A673 (cell line): ENCODE measurements around the gene CLEC10A. TPM values are rescaled to one million over a fixed set of nuclear protein-coding genes. Genes with fewer than 3 reads are reported as not detected.
"Not testable (repeated sequence)": the region's sequence is repeated elsewhere in the genome, so short reads cannot be mapped to it uniquely, and the experiment has no call there.

Experiments
- BruUV-seq: library from RNA; stranded (reverse); fragments of 400-500 nt; replicated peaks from 2 replicates; lab custom pipeline; 2021; lab: Mats Ljungman, UMichigan
- CTCF ChIA-PET: fragments of 300-600 bp; sonication (Branson Sonifier 250); formaldehyde crosslinking; loops from one replicate; lab custom pipeline; 2022; ENCODE audit warnings: antibody characterized with exemption; lab: Charles Lee
- POLR2A ChIA-PET: fragments of 300-600 bp; sonication (Branson Sonifier 250); formaldehyde crosslinking; loops from one replicate; lab custom pipeline; 2022; ENCODE audit warnings: antibody characterized with exemption; ENCODE audit not compliant: low non-redundant PET; lab: Charles Lee
- DNase-seq: peaks from one replicate; pipeline ENCODE4 v3.0.0-alpha.2; 2015; ENCODE audit warnings: low spot score
- H3K27ac ChIP-seq: fragments of 200-600 bp; sonication (generic); 2 replicates; pipeline ENCODE4 v1.5.1; 2016; ENCODE audit warnings: mixed run types, low read depth, mild to moderate bottlenecking, mixed read lengths, antibody characterized with exemption, low read length; ENCODE audit not compliant: poor library complexity, severe bottlenecking
- H3K27me3 ChIP-seq: fragments of 200-600 bp; sonication (generic); replicated peaks from 2 replicates; pipeline ENCODE4 v1.6.1; 2017; ENCODE audit warnings: mixed run types, low read depth, mild to moderate bottlenecking, mixed read lengths, antibody characterized with exemption, low read length; ENCODE audit not compliant: insufficient read depth, poor library complexity
- H3K36me3 ChIP-seq: fragments of 200-600 bp; sonication (generic); 2 replicates; pipeline ENCODE4 v1.6.1; 2016; ENCODE audit warnings: mixed run types, mild to moderate bottlenecking, mixed read lengths, antibody characterized with exemption, low read length; ENCODE audit not compliant: insufficient read depth, poor library complexity, severe bottlenecking
- H3K4me1 ChIP-seq: fragments of 200-600 bp; sonication (generic); 2 replicates; pipeline ENCODE4 v1.6.1; 2017; ENCODE audit warnings: mixed run types, mild to moderate bottlenecking, mixed read lengths, antibody characterized with exemption, low read length; ENCODE audit not compliant: insufficient read depth, poor library complexity, severe bottlenecking
- H3K4me3 ChIP-seq: fragments of 200-600 bp; sonication (generic); 2 replicates; pipeline ENCODE4 v1.5.1; 2016; ENCODE audit warnings: low read depth, mixed run types, mild to moderate bottlenecking, mixed read lengths, low read length; ENCODE audit not compliant: poor library complexity, severe bottlenecking
- H3K9me3 ChIP-seq: fragments of 200-600 bp; sonication (generic); 2 replicates; pipeline ENCODE4 v1.6.1; 2016; ENCODE audit warnings: mixed run types, low read depth, mild to moderate bottlenecking, mixed read lengths, antibody characterized with exemption, low read length; ENCODE audit not compliant: poor library complexity, severe bottlenecking
- EZH2 ChIP-seq: fragments of 200-600 bp; sonication (generic); IDR thresholded peaks from 2 replicates; pipeline ENCODE4 v1.6.1; 2017; ENCODE audit warnings: borderline replicate concordance, low read depth, mild to moderate bottlenecking, mixed read lengths, antibody characterized with exemption, low read length; ENCODE audit not compliant: poor library complexity, severe bottlenecking
- intact Hi-C: fragments of 100-400 bp; cut with micrococcal nuclease; formaldehyde crosslinking; loops from one replicate; pipeline ENCODE4 v1.10.0; 2022; ENCODE audit not compliant: unreplicated experiment
- total RNA-seq: library from RNA; stranded (reverse); gene quantifications from 2 replicates; pipeline ENCODE4 v1.2.3, GENCODE V29; 2021
- TF ChIP-seq, protein P1 (sequence below): fragments of 300-800, 200-600 bp; sonication (generic); conservative IDR thresholded peaks from 2 replicates; pipeline ENCODE4 v1.5.1; 2017; ENCODE audit warnings: low read depth, mild to moderate bottlenecking, antibody characterized with exemption, low read length, moderate library complexity, mixed read lengths

CLEC10A gene
- total RNA-seq, 1 experiment from 2014 or later: not detected

DNA sequence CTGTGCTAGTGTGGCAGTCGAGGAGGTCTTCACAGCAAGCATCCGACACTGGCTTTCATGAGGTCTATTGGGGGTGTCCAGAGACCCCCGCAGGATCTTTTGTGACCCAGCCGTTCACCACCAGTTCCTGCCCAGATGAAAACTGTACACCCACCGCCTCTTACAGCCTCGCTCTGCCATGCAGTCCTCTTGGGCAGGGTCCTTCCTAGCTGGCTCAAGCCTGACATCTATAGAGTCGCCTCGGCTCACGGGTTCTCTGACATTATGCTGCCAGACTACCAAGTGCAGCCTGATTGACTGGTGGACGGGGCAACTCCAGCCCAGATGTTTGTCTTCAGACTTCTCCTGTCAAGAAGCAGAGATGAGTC, 14.6 kb upstream of the CLEC10A start:
- Histone ChIP-seq H3K9me3 (no peaks in the 10 kb centered on the region), H3K4me3 (no peak overlapping the region), H3K36me3 (no peaks in the 10 kb centered on the region), H3K4me1 (peaks cover 9% of the 10 kb centered on the region), H3K27me3 (no peaks in the 10 kb centered on the region), H3K27ac (no peak overlapping the region)
- CTCF ChIA-PET: no interaction called here
- TF ChIP-seq, protein P1, sequence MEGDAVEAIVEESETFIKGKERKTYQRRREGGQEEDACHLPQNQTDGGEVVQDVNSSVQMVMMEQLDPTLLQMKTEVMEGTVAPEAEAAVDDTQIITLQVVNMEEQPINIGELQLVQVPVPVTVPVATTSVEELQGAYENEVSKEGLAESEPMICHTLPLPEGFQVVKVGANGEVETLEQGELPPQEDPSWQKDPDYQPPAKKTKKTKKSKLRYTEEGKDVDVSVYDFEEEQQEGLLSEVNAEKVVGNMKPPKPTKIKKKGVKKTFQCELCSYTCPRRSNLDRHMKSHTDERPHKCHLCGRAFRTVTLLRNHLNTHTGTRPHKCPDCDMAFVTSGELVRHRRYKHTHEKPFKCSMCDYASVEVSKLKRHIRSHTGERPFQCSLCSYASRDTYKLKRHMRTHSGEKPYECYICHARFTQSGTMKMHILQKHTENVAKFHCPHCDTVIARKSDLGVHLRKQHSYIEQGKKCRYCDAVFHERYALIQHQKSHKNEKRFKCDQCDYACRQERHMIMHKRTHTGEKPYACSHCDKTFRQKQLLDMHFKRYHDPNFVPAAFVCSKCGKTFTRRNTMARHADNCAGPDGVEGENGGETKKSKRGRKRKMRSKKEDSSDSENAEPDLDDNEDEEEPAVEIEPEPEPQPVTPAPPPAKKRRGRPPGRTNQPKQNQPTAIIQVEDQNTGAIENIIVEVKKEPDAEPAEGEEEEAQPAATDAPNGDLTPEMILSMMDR: no peak
- no peak for TF ChIP-seq EZH2
- DNase-seq: no peak
- intact Hi-C loops: no loop called here
- POLR2A ChIA-PET: no interaction called here
- BruUV-seq: no TSS peak

DNA sequence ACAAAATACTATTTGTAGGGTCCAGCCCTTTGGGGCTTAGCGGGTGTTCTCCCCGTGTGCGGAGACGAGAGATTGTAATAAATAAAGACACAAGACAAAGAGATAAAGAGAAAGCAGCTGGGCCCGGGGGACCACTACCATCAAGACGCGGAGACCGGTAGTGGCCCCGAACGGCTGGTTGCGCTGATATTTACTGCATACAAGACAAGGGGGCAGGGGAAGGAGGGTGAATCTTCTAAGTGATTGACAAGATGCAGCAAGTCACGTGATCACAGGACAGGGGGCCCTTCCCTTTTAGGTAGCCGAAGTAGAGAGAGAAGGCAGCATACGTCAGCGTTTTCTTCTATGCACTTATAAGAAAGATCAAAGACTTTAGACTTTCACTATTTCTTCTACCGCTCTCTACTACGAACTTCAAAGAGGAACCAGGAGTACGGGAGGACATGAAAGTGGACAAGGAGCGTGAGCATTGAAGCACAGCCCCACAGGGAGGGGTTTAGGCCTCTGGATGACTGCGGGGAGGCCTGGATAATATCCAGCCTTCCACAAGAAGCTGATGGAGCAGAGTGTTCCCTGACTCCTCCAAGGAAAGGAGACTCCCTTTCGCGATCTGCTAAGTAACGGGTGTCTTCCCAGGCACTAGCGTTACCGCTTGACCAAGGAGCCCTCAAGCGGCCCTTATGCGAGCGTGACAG, 11.4 kb upstream of the CLEC10A start:
- H3K4me1 ChIP-seq, H3K9me3 ChIP-seq, POLR2A ChIA-PET, H3K4me3 ChIP-seq, CTCF ChIA-PET, DNase-seq, intact Hi-C loops, H3K36me3 ChIP-seq, H3K27ac ChIP-seq, H3K27me3 ChIP-seq, BruUV-seq: not testable (repeated sequence)

DNA sequence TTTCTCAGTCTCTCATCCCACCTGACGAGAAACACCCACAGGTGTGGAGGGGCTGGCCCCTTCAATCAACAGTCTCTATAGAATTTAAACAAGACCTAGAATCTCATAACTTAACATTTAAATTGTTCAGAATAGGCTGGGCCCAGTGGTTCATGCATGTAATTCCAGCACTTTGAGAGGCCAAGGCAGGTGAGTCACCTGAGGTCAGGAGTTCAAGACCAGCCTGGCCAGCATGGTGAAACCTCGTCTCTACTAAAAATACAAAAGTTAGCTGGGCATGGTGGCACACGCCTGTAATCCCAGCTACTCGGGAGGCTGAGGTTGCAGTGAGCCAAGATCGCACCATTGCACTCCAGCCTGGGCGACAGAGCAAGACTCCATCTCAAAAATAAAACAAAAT, 9.5 kb upstream of the CLEC10A start:
- H3K27me3 ChIP-seq, DNase-seq, CTCF ChIA-PET: not testable (repeated sequence)

DNA sequence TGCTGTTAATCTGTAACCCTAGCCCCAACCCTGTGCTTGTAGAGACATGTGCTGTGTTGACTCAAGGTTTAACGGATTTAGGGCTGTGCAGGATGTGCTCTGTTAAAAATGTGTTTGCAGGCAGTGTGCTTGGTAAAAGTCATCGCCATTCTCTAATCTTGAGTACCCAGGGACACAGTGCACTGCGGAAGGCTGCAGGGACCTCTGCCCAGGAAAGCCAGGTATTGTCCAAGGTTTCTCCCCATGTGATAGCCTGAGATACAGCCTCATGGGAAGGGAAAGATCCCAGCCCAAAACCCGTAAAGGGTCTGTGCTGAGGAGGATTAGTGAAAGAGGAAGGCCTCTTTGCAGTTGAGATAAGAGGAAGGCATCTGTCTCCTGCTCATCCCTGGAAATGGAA, 8.4 kb upstream of the CLEC10A start:
- H3K9me3 ChIP-seq, H3K4me3 ChIP-seq, H3K4me1 ChIP-seq, H3K36me3 ChIP-seq, BruUV-seq, H3K27ac ChIP-seq, POLR2A ChIA-PET, DNase-seq, H3K27me3 ChIP-seq, intact Hi-C loops, CTCF ChIA-PET: not testable (repeated sequence)

More for the DNA sequence above, 9.5 kb upstream of the CLEC10A start:
- H3K36me3 ChIP-seq, H3K4me1 ChIP-seq, H3K9me3 ChIP-seq, H3K27ac ChIP-seq, POLR2A ChIA-PET, BruUV-seq, intact Hi-C loops, H3K4me3 ChIP-seq: not testable (repeated sequence)
